Osteocyte (in vitro differentiated cells): Measurements from ENCODE around the gene SEMA3E. TPM values are rescaled to one million over a fixed set of nuclear protein-coding genes. Genes with fewer than 3 reads are reported as not detected.

Experiments used
- DNase-seq: peaks from one replicate; pipeline ENCODE4 v3.0.0; 2021; ENCODE audit warnings: mixed read lengths; ENCODE audit not compliant: unreplicated experiment; ENCODE audit errors: extremely low spot score
- H3K27ac Mint-ChIP-seq: one replicate; pipeline ENCODE4 v1.8.0; 2021; ENCODE audit warnings: mild to moderate bottlenecking, mixed read lengths; ENCODE audit not compliant: unreplicated experiment
- H3K27me3 Mint-ChIP-seq: one replicate; pipeline ENCODE4 v1.8.0; 2021; ENCODE audit warnings: mixed read lengths; ENCODE audit not compliant: unreplicated experiment
- H3K36me3 Mint-ChIP-seq: one replicate; pipeline ENCODE4 v1.8.0; 2021; ENCODE audit warnings: mixed read lengths; ENCODE audit not compliant: unreplicated experiment
- H3K4me1 Mint-ChIP-seq: one replicate; pipeline ENCODE4 v1.8.0; 2021; ENCODE audit warnings: mixed read lengths; ENCODE audit not compliant: unreplicated experiment
- H3K4me3 Mint-ChIP-seq: one replicate; pipeline ENCODE4 v1.8.0; 2021; ENCODE audit warnings: mild to moderate bottlenecking, moderate library complexity, mixed read lengths; ENCODE audit not compliant: unreplicated experiment
- H3K9me3 Mint-ChIP-seq: one replicate; pipeline ENCODE4 v1.8.0; 2021; ENCODE audit warnings: mixed read lengths; ENCODE audit not compliant: unreplicated experiment
- total RNA-seq: library from RNA; stranded (reverse); gene quantifications from 2 replicates; pipeline ENCODE4 v1.2.1, GENCODE V29; 2021
- TF ChIP-seq, protein P1 (sequence below): fragments of 200-600 bp; sonication (generic); IDR thresholded peaks from 2 replicates; pipeline ENCODE4 v1.5.0; 2021; ENCODE audit warnings: antibody characterized with exemption, mild to moderate bottlenecking, moderate library complexity

SEMA3E gene
- total RNA-seq, 1 donor from 2014 or later = 1.6 TPM

DNA sequence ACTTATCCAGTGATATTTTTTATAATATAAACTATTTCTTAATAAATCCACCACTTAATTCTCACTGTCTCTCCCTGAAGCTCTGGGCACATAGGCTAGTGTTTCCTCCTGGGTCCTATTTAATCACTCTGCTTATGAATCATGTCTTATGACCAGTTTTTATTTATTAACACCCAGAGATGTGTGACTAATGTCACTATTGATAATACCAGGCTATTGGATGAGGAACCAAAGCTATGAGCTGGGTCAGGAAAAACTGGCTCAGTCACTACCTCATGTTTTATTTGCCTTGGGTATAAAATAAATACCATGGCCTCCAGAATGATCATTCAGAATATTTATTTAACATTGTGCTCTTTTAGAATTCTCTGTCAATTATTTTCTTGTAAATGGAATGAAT lies 5.2 kb downstream of the SEMA3E start:
- Mint-ChIP-seq H3K27ac (no peak overlapping the region), H3K9me3 (no peaks in the 10 kb centered on the region), H3K36me3 (no peaks in the 10 kb centered on the region), H3K4me1 (peaks cover 24% of the 10 kb centered on the region), H3K27me3 (peaks cover 5% of the 10 kb centered on the region), H3K4me3 (no peak overlapping the region)
- TF ChIP-seq, protein P1, sequence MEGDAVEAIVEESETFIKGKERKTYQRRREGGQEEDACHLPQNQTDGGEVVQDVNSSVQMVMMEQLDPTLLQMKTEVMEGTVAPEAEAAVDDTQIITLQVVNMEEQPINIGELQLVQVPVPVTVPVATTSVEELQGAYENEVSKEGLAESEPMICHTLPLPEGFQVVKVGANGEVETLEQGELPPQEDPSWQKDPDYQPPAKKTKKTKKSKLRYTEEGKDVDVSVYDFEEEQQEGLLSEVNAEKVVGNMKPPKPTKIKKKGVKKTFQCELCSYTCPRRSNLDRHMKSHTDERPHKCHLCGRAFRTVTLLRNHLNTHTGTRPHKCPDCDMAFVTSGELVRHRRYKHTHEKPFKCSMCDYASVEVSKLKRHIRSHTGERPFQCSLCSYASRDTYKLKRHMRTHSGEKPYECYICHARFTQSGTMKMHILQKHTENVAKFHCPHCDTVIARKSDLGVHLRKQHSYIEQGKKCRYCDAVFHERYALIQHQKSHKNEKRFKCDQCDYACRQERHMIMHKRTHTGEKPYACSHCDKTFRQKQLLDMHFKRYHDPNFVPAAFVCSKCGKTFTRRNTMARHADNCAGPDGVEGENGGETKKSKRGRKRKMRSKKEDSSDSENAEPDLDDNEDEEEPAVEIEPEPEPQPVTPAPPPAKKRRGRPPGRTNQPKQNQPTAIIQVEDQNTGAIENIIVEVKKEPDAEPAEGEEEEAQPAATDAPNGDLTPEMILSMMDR = no peak
- DNase-seq = no peak

DNA sequence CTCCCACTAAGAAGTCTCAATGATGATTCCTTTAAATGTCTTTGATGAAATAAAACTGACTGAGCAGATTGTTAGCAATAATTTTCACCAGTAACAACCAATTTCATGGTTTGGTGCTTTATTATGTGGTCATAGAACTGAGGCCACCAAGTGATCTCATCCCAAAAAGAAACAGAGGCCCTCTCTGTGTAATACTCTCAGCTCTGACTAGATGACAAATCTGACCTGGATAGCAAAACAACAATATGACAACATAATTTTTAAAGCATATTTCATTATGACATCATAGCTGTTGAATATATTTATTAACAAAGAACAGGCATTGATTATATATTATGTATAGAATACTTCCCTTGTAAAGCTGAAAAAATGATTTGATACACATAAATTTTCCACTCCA lies 5.9 kb downstream of the SEMA3E start:
- H3K27me3 Mint-ChIP-seq = peaks cover 4% of the 10 kb centered on the region
- DNase-seq = no peak
- H3K36me3 Mint-ChIP-seq = no peaks in the 10 kb centered on the region
- H3K4me3 Mint-ChIP-seq = no peak overlapping the region
- H3K4me1 Mint-ChIP-seq = peaks cover 17% of the 10 kb centered on the region
- no peak overlapping the region for H3K27ac Mint-ChIP-seq
- TF ChIP-seq, protein P1 = no peak
- no peaks in the 10 kb centered on the region for H3K9me3 Mint-ChIP-seq

DNA sequence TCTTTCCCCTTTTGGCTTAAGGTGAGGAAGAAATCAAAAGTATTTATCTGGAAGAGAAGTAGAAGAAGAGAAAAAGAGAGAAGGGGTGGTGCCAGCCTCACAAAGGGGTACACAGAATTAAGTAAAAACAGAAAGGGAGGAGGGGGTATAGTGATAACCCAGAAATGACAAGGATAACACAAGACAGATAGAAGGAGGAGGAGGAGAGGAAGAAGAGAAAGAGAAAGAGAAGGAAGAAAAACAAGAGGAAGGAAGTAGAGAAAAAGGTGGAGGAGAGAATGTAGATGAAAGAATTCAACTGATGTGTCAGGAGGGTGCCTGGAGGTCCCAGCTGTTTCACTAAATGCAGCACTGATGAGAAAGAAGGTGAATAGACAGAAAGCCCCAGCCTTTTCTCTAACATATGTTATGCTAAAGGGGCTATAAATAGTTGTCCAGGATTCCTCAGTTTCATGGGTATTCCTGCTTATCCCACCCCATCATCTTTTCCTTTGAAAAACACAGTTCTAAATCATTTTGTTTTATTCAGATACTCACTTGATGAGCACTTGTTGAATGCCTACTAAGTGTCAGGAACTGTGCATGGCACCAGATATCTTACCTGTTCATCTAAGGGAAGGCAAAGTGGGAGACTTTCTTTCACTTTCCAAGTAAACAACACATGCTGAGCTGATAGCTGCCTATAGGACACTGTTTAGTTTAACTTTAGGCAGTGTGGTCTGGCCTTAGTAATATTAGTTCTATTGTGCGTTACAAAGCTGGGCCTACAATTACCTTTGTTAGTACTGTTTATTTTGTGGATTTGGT lies 8.0 kb downstream of the SEMA3E start:
- H3K27me3 Mint-ChIP-seq = no peaks in the 10 kb centered on the region
- H3K9me3 Mint-ChIP-seq = no peaks in the 10 kb centered on the region
- no peak for DNase-seq
- no peaks in the 10 kb centered on the region for H3K36me3 Mint-ChIP-seq
- TF ChIP-seq, protein P1 = no peak
- H3K27ac Mint-ChIP-seq = no peak overlapping the region
- H3K4me3 Mint-ChIP-seq = no peak overlapping the region
- peaks cover 14% of the 10 kb centered on the region for H3K4me1 Mint-ChIP-seq

DNA sequence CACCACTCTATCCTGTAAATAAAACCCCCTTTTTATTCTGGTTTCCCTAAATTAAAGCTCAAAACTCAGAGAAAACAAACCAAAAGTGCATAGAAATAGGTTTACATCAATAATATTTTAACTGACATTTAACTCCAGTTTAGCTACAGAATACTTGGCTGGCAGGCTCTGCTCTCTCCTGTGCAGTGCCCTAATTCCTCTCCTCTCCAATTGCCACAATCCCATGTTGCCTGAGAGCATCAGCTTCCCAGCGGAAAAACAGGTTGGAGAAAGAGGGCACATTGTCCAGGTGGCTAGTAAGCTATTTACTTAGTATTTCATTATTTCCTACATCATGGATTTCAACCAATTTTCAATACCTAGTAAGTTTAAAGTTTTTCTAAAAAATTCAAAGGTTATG lies 8.7 kb downstream of the SEMA3E start:
- DNase-seq = no peak
- Mint-ChIP-seq H3K27ac (no peak overlapping the region), H3K9me3 (no peaks in the 10 kb centered on the region), H3K27me3 (no peaks in the 10 kb centered on the region), H3K36me3 (no peaks in the 10 kb centered on the region), H3K4me3 (no peak overlapping the region), H3K4me1 (peaks cover 14% of the 10 kb centered on the region)
- TF ChIP-seq, protein P1 = no peak

DNA sequence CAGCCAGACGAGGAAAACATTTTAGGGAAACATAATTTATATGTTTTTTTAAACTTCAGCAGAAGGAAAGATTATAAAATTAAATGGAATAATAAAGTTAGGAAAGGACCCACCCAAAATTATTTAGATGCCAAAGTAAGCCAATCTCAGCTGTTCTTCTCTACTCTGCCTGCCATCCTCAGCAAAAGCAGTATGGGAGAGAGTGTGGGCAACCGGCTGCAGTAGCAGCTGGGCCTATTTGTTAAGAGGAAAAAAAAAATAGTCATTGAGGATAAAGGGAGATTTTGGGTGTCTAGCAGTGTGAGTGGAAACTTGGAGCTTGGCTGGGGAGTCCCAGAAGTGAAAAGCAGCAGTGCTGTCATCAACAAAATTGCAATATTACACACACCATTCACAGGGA lies 15.4 kb downstream of the SEMA3E start:
- DNase-seq = no peak
- Mint-ChIP-seq H3K36me3 (no peaks in the 10 kb centered on the region), H3K27me3 (no peaks in the 10 kb centered on the region), H3K4me1 (no peaks in the 10 kb centered on the region), H3K27ac (no peak overlapping the region), H3K4me3 (no peak overlapping the region), H3K9me3 (peaks cover under 1% of the 10 kb centered on the region)
- TF ChIP-seq, protein P1 = no peak
